ENCODE results near the gene EMC8.
A peak's percentile ranks its signal among the peaks of the same experiment; 100 is the strongest.
"Not testable (repeated sequence)": the region's sequence is repeated elsewhere in the genome, so short reads cannot be mapped to it uniquely, and the experiment has no call there.

EMC8 gene

GRCh38 chr16:85834741-85835140, 35.4 kb upstream of the EMC8 start:
- DNase-seq (ENCODE audit: low spot score), result no peak

GRCh38 chr16:85833219-85833920, 34.0 kb upstream of the EMC8 start:
- no peak for DNase-seq (ENCODE audit: low spot score)

GRCh38 chr16:85832570-85833218, 33.4 kb upstream of the EMC8 start:
- no peak for DNase-seq (ENCODE audit: low spot score)

- no peak for DNase-seq (ENCODE audit: low spot score)
Observed at GRCh38 chr16:85830821-85831220, 31.5 kb upstream of the EMC8 start.

GRCh38 chr16:85829751-85830445, 30.6 kb upstream of the EMC8 start:
- DNase-seq (ENCODE audit: low spot score), result no peak

GRCh38 chr16:85829171-85829719, 29.9 kb upstream of the EMC8 start:
- DNase-seq (ENCODE audit: low spot score), result no peak

- no peak for DNase-seq (ENCODE audit: low spot score)
Observed at GRCh38 chr16:85828166-85828565, 28.8 kb upstream of the EMC8 start.

- DNase-seq (ENCODE audit: low spot score), result no peak
Observed at GRCh38 chr16:85826686-85827247, 27.4 kb upstream of the EMC8 start.

- DNase-seq (ENCODE audit: low spot score), result no peak
Observed at GRCh38 chr16:85825326-85825725, 26.0 kb upstream of the EMC8 start.

GRCh38 chr16:85824161-85825135, 25.1 kb upstream of the EMC8 start:
- DNase-seq (ENCODE audit: low spot score), result no peak

GRCh38 chr16:85823328-85823920, 24.1 kb upstream of the EMC8 start:
- no peak for DNase-seq (ENCODE audit: low spot score)

GRCh38 chr16:85822145-85822544, 22.8 kb upstream of the EMC8 start:
- no peak for DNase-seq (ENCODE audit: low spot score)

GRCh38 chr16:85821390-85822135, 22.2 kb upstream of the EMC8 start:
- peak; percentile 75 for DNase-seq (ENCODE audit: low spot score)

GRCh38 chr16:85820604-85821372, 21.4 kb upstream of the EMC8 start:
- no peak for DNase-seq (ENCODE audit: low spot score)

- no peak for DNase-seq (ENCODE audit: low spot score)
Observed at GRCh38 chr16:85819771-85820170, 20.4 kb upstream of the EMC8 start.

GRCh38 chr16:85819245-85819644, 19.9 kb upstream of the EMC8 start:
- peak; percentile 83 for DNase-seq (ENCODE audit: low spot score)

- not testable (repeated sequence) for DNase-seq (ENCODE audit: low spot score)
Observed at GRCh38 chr16:85817195-85817594, 17.9 kb upstream of the EMC8 start.

GRCh38 chr16:85816159-85816558, 16.8 kb upstream of the EMC8 start:
- no peak for DNase-seq (ENCODE audit: low spot score)

All from CD4-positive, alpha-beta T cell treated with Interleukin-2 at 100 ng/mL for 4 hours (primary cell).